HepG2 (cell line): ENCODE results near the gene PNKP. TPM values are rescaled to one million over a fixed set of nuclear protein-coding genes. Genes with fewer than 3 reads are reported as not detected.

ENCODE experiments used
- ATF7-NPFF ChIP-seq: sonication (generic); formaldehyde crosslinking; IDR thresholded peaks from 2 replicates; pipeline ENCODE4 v1.8.1; 2023; ENCODE audit warnings: mild to moderate bottlenecking, low read depth, missing genetic modification reagents, moderate library complexity
- IRF2 ChIP-seq: IDR thresholded peaks from 2 replicates; pipeline ENCODE4 v1.6.1; 2018; ENCODE audit warnings: missing genetic modification reagents, missing compliant biosample characterization
- NFKB2 ChIP-seq: sonication (generic); formaldehyde crosslinking; IDR thresholded peaks from 2 replicates; pipeline ENCODE4 v1.4.0; 2020; ENCODE audit warnings: missing genetic modification reagents, borderline replicate concordance
- NRL ChIP-seq: sonication (generic); formaldehyde crosslinking; IDR thresholded peaks from 2 replicates; pipeline ENCODE4 v1.5.0; 2020; ENCODE audit warnings: missing genetic modification reagents, mild to moderate bottlenecking, moderate library complexity, borderline replicate concordance
- SIX4 ChIP-seq: sonication (generic); formaldehyde crosslinking; IDR thresholded peaks from 2 replicates; pipeline ENCODE4 v1.4.0; 2020; ENCODE audit warnings: missing genetic modification reagents
- SNAPC2 ChIP-seq: sonication (generic); formaldehyde crosslinking; IDR thresholded peaks from 2 replicates; pipeline ENCODE4 v1.8.1; 2022; ENCODE audit warnings: mild to moderate bottlenecking, missing genetic modification reagents
- SPEN ChIP-seq: sonication (generic); formaldehyde crosslinking; IDR thresholded peaks from 2 replicates; pipeline ENCODE4 v1.5.1; 2020; ENCODE audit warnings: low read depth, mild to moderate bottlenecking, missing genetic modification reagents
- TCF7L2 ChIP-seq: IDR thresholded peaks from 2 replicates; pipeline ENCODE4 v1.6.1; 2011; ENCODE audit warnings: mild to moderate bottlenecking, low read depth, low read length, moderate library complexity
- ZBTB37 ChIP-seq: sonication (generic); formaldehyde crosslinking; IDR thresholded peaks from 2 replicates; pipeline ENCODE4 v1.4.0; 2020; ENCODE audit warnings: mild to moderate bottlenecking, missing genetic modification reagents
- ZKSCAN1 ChIP-seq: fragments of 150-350 bp; IDR thresholded peaks from 2 replicates; pipeline ENCODE4 v1.6.1; 2014; ENCODE audit warnings: low read length
- ZNF547 ChIP-seq: sonication (generic); formaldehyde crosslinking; IDR thresholded peaks from 2 replicates; pipeline ENCODE4 v1.5.1; 2020; ENCODE audit warnings: mild to moderate bottlenecking, missing genetic modification reagents
- ZNF605 ChIP-seq: sonication (generic); formaldehyde crosslinking; IDR thresholded peaks from 2 replicates; pipeline ENCODE4 v1.8.0; 2022; ENCODE audit warnings: mild to moderate bottlenecking, missing genetic modification reagents
- polyA plus RNA-seq, 8 experiments: library from polyadenylated mRNA; depleted of rRNA in 3 of 8; stranded (reverse) in 7 of 8; unstranded in 1 of 8; fragments of >200 nt; fragmentation: Illumina TruSeq in 4 of 8; extraction: Trizol in 4 of 8; gene quantifications; 2 replicates each; pipeline versions ENCODE4 v1.2.1 to v1.2.3, GENCODE V29; 2011 to 2016; ENCODE audit warnings: low read depth in 4 of 8, missing spikeins in 1 of 8, mixed read lengths in 1 of 8; ENCODE audit not compliant: insufficient read depth in 1 of 8
- total RNA-seq, 5 experiments: library from RNA; depleted of rRNA; stranded (reverse); fragments of >200 nt; fragmentation: Illumina TruSeq; extraction: Trizol; gene quantifications; 2 replicates each; pipeline ENCODE4 v1.2.3, GENCODE V29; 2016; ENCODE audit warnings: low read depth in 1 of 5
- TF ChIP-seq, protein P1 (sequence below), 2 experiments: fragments of 450-650 bp in 1 of 2; sonication (generic) in 1 of 2; formaldehyde crosslinking in 1 of 2; IDR thresholded peaks; 2 replicates each; pipeline versions ENCODE4 v1.6.1 to v1.8.0; 2016 to 2022; ENCODE audit warnings: antibody characterized with exemption in 1 of 2, mild to moderate bottlenecking in 1 of 2, missing genetic modification reagents in 1 of 2
- TF ChIP-seq, protein P2 (sequence below): sonication (generic); formaldehyde crosslinking; IDR thresholded peaks from 2 replicates; pipeline ENCODE4 v1.5.1; 2020; ENCODE audit warnings: mild to moderate bottlenecking, moderate library complexity, missing genetic modification reagents
- TF ChIP-seq, protein P3 (sequence below): sonication (generic); formaldehyde crosslinking; IDR thresholded peaks from 2 replicates; pipeline ENCODE4 v1.4.0; 2020; ENCODE audit warnings: missing genetic modification reagents, low read depth, mild to moderate bottlenecking, borderline replicate concordance

PNKP gene
- total and polyA plus RNA-seq, 2 of the 13 experiments (the other 11 are each of a cell fraction or from before 2014, with no cell fraction given), result 12.7 to 27.1 TPM

DNA sequence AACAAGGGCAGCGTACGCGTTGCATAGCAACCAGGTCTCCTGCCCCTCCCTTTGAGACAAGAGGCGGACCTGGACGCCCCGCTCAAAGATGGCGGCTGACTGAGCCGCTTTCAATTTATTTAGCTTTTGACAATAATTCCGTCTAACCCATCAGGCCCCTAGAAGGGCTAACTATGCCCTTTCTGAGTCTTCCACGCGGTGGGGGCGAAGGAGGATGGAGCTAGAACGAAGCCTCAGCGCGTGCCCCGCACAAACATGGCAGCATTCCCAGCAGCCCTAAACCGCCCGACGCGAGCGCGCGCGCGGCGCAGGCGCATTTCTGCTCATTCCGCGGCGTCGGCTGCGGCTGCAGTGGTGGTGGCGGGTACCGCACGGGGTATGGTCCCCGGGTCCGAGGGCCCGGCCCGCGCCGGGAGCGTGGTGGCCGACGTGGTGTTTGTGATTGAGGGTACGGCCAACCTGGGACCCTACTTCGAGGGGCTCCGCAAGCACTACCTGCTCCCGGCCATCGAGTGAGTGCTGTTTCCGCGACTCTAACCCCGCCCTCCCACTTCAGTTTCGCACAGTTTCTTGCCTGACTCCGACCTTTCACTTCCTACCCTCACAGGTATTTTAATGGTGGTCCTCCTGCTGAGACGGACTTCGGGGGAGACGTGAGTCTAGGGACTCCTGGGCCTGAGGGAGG, 49.3 kb downstream of the PNKP start, which contains the start of gene MED25 (continued):
- TF ChIP-seq, protein P1, sequence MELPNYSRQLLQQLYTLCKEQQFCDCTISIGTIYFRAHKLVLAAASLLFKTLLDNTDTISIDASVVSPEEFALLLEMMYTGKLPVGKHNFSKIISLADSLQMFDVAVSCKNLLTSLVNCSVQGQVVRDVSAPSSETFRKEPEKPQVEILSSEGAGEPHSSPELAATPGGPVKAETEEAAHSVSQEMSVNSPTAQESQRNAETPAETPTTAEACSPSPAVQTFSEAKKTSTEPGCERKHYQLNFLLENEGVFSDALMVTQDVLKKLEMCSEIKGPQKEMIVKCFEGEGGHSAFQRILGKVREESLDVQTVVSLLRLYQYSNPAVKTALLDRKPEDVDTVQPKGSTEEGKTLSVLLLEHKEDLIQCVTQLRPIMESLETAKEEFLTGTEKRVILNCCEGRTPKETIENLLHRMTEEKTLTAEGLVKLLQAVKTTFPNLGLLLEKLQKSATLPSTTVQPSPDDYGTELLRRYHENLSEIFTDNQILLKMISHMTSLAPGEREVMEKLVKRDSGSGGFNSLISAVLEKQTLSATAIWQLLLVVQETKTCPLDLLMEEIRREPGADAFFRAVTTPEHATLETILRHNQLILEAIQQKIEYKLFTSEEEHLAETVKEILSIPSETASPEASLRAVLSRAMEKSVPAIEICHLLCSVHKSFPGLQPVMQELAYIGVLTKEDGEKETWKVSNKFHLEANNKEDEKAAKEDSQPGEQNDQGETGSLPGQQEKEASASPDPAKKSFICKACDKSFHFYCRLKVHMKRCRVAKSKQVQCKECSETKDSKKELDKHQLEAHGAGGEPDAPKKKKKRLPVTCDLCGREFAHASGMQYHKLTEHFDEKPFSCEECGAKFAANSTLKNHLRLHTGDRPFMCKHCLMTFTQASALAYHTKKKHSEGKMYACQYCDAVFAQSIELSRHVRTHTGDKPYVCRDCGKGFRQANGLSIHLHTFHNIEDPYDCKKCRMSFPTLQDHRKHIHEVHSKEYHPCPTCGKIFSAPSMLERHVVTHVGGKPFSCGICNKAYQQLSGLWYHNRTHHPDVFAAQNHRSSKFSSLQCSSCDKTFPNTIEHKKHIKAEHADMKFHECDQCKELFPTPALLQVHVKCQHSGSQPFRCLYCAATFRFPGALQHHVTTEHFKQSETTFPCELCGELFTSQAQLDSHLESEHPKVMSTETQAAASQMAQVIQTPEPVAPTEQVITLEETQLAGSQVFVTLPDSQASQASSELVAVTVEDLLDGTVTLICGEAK (IDR thresholded peaks at IDR 0.05), result no peak
- TF ChIP-seq, protein P1 (CRISPR knock-in tag; IDR thresholded peaks at IDR 0.05), result peak; percentile 2; the same call in 1 of the 2 replicates
- TF ChIP-seq, protein P2, sequence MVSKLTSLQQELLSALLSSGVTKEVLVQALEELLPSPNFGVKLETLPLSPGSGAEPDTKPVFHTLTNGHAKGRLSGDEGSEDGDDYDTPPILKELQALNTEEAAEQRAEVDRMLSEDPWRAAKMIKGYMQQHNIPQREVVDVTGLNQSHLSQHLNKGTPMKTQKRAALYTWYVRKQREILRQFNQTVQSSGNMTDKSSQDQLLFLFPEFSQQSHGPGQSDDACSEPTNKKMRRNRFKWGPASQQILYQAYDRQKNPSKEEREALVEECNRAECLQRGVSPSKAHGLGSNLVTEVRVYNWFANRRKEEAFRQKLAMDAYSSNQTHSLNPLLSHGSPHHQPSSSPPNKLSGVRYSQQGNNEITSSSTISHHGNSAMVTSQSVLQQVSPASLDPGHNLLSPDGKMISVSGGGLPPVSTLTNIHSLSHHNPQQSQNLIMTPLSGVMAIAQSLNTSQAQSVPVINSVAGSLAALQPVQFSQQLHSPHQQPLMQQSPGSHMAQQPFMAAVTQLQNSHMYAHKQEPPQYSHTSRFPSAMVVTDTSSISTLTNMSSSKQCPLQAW, result peak; percentile 66; the same call in 1 of the 2 replicates
- TF ChIP-seq ZNF547 (CRISPR knock-in tag) (peak; percentile 82), ZKSCAN1 (no peak), NRL (peak; percentile 56; the same call in 1 of the 2 replicates), ZBTB37 (CRISPR knock-in tag) (no peak), ATF7-NPFF (CRISPR knock-in tag) (0 out of 2 replicates have a peak, but pooled peaks have one; percentile 13), SNAPC2 (CRISPR knock-in tag) (no peak), SIX4 (CRISPR knock-in tag) (no peak), TCF7L2 (no peak), ZNF605 (peak; percentile 66), NFKB2 (CRISPR knock-in tag) (peak; percentile 29; the same call in 1 of the 2 replicates), IRF2 (CRISPR knock-in tag) (peak; percentile 22; the same call in 1 of the 2 replicates), SPEN (CRISPR knock-in tag) (peak; percentile 59; the same call in 1 of the 2 replicates)
- TF ChIP-seq, protein P3, sequence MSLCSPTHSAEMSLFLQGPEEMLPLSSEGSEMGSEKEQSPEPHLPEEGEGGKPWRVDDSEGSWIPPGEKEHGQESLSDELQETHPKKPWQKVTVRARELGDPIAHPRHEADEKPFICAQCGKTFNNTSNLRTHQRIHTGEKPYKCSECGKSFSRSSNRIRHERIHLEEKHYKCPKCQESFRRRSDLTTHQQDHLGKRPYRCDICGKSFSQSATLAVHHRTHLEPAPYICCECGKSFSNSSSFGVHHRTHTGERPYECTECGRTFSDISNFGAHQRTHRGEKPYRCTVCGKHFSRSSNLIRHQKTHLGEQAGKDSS (CRISPR knock-in tag), result no peak
